ENCODE data around the gene LRPPRC.
"Not testable (repeated sequence)": the region's sequence is repeated elsewhere in the genome, so short reads cannot be mapped to it uniquely, and the experiment has no call there.

LRPPRC gene

DNA sequence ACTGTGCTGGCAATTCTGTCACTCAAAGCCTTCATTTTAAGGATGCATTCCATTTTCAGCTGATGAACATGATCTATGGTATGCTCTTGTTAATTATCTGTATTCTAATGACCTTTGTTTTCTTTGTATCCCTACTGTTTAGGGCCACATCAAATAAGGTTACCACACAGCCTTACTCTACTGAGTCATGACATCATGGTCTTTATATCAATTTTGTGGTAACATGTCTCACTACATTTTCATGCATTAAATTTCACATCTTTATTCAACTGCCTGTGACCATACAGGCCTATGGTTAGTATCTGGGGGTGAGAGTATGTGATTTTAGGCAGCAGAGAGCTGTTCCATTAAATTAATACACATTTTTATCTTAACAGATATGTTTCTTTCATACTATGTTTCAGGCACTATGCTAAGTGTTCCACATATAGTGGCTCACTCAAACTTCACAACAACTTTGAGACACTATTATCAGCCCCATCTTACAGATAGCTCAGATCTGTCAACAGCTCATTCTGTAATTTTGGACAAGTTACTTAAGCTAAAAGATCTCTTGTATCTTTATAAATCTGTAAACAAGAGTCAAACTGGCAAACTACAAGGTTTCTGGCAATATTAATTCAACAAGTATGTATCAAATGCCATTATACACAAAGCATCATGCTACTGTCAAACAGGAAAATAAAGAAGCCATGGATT is 18.0 kb downstream of the LRPPRC start:
- DNase-seq = no peak

DNA sequence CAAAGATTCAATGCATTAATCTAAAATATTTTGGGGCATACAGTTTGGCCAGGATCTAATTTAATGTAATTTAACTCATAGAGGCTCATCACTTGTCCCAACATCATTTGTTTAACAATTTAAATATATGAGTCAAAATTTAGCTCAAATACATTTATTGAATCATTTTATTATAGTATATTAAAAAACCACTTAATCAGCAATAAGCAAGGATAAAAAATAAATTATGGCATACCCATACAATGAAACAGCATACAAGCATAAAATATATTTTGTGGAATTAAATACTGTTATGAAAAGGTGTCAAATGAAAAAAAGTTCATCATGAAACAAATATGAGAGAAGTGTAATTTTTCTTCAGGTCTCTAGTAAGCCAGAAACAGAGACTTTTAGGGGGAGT is 34.9 kb downstream of the LRPPRC start:
- DNase-seq = no peak

DNA sequence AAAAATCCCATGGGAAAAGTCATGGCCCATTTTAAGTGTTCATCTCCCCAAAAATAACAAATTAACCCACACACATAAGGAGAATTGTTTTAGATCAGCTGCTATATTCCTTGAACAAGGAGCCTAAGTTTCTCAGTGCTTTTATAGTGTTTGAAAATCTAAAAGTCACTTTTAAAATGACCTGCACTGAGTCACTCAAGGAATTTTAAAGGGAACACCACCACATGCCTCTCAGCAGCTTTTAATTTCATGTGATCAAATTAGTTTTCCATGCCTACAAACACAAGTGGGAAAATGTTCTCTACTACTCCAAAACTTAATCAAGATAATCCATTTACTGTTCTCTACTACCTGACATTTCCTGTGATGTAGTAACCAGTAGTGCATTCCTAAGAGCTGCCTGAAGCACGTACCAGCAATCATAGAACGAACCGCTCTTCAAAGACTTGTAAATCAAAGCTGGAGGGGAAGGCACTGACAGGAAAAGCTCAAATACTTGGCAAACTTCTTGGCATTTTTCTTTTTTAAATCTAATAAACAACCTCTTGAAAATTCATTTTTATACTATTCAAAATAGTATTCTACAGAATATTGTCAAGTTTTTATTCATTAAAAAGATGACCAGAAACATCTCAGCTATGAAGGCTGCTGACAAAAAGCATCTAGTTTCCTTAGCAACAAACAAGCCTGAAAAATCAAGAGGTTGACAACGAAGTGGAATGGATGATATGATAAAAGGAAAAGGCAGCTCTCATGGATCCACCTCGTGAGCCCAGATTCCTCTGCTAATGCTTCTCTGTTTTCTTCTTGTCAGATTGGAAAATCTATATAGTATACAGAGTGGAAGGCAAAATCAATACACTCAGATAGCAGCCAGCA is 37.2 kb downstream of the LRPPRC start:
- no peak for DNase-seq

DNA sequence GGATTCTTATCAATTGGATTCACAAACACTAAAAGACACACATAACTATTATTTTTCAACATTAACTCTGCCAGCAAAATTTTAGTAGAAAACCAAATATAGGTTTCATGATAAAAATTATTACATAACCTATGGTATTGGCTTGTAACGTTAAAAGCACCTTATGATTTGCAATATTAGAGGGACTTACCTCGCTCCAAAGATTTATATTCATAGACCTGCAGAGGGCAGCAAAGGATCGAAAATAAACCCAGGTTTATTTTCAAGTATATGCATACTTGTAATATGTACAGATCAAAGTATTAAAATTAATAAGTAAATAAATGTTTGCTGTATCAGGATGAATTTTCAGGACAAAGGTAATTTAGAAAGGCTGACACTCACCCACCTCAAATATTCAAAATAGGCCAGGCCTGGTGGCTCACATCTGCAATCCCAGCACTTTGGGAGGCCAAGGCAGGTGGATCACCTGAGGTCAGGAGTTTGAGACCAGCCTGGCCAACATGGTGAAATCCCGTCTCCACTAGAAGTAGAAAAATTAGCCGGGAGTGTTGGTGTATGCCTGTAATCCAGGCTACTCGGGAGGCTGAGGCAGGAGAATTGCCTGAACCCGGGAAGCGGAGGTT is 45.3 kb downstream of the LRPPRC start:
- DNase-seq = no peak

DNA sequence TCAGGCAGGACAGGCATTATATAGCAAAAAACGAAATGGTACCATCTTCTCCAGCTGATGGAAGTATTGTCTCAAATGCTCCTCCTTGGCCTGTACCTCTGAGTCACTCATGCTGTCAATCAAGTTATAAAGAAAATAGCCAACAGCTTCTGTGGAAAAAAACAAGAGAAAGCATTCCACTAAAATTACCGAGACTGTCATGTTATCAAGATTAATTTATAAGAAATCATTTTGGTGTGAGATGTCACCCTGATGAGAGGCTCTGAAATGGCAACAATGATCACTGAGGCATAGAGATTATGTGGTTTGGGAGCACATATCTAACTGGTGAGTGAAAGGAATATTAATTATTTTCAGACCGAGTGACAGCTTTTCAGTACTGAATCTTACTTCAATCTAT is 47.4 kb downstream of the LRPPRC start:
- no peak for DNase-seq

DNA sequence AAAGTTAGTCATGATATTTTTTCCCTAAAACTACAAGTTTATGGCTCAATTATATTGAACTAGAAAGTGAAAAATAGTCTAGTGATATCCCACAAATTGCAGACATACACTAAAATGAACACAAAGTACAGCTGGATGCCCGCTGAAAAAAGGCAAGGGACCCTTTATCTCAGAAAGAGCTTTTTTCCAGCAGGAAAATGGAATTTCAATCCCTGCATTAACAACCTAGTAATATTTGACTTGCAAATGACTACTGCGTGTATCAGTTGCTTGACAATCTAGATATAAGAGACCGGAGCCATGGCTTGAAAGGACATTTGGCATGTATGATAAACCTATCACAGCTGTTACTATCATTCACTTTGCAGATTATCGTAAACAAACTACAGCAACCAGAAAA is 49.1 kb downstream of the LRPPRC start:
- no peak for DNase-seq

DNA sequence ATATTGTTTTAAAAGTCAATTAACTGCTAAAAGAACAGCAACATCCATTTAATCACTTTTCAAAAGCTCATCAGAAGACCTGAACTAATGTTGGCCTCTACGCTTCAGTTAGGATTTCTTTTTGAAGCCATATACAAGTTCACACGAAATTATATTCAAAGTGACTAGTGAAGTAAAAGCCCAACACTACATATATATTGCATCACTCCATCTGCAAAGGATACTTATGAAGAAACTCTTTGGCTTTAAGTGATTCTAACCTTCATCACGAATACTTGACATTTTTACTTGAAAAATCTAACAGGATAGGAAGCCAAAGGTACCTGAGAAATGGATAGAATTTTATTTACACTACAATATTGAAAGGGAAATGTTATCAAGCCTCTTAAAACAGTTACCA is 50.4 kb downstream of the LRPPRC start:
- no peak for DNase-seq

DNA sequence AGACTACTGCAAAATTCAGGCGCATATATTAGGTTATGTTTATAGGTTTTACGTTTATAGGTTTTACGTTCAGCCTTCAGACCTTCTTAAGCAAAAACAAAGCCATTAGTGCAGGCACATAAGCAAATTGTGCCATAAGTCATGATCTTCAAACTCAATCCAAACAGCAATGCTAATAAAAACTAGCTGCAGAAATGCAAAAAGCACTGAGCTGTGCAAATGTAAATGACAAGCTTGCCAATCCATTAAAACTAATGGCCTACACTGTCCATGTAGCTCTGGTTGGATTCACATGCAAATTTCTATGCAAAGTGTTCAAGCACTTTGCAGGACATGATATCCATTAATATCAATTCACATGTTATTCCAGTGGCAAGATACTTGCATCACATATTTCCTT is 50.9 kb downstream of the LRPPRC start:
- no peak for DNase-seq

DNA sequence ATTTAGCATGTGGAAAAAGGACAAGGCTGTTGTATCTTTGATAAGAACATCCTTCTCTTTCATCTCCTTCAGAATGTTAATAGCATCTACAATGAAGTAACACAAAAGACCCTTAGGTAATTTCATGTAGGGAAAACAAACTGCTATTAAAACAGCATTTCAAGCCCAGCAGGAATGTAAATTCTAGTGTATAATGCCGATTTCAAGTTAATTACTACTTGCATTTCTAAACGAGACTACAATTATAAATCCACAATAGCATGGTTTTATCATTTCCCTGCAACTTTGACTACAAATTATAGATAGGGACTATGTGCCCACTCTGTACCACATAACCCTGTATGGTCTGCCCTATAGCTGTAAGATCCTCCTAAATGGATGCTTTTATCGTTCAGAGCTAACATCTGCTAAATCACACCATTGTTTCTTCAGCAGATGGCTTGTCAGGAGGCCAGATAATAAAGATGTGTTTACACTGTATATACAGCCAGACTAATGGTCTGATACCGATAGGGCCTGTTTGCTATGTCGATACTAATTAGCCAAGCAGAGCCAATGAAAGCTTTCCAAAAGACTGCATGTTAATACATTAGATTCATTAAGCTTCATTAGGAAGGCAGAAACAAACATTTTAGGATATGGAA is 51.9 kb downstream of the LRPPRC start:
- no peak for DNase-seq

DNA sequence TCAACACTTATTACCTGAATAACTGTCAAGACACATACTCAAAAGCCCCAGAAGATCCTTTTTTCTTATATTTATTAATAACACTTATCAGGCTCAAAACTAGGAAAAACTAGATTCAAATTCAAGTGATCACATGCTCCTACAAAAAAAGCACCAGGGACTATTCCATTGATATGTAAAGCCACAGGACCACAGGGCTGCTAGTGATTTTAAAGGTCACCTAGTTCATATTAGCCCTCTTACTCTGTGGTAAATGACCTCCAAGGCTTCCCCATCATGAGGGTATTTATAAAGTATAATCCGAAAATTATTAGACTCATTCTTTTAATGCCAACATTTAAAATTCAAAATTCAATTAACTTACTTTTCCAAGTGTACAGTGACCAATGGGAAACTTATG is 52.5 kb downstream of the LRPPRC start:
- DNase-seq = no peak

DNA sequence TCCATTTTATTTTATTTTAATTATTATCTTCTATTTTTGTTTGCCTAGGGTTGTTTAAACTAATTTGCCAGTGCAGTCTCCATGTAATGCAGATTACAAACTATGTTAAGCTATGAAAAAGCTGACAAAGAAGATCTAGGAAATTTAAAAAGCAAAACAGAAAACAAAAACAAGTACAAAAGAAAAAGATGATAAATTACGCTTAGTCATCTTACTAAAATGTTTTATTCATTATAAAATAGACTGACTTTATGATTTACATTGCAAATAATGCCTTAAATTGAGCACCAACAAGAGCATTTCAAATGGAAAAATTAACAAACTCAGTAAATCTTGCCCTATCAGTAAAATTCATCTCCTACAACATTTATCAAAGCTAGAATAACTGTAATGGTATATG is 52.9 kb downstream of the LRPPRC start:
- DNase-seq = no peak

DNA sequence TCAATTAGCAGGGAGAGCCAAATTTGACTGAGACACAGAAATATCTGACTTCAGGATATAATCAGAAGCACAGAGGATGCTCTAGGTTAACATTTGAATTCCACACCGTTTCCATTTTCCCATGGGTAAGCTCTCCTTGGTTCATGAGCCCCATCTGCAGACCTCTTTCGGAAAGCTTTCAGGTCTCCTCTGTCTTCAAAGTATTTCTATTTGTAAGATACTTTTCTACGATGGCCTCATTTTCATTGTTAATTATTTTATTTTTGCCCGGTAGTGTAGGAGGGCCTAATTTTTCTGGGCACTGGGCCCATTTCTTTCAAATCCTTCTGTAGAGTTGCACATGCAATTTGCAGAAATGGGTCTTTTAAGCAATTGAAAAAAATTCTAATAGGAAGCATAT is 53.8 kb downstream of the LRPPRC start:
- no peak for DNase-seq

DNA sequence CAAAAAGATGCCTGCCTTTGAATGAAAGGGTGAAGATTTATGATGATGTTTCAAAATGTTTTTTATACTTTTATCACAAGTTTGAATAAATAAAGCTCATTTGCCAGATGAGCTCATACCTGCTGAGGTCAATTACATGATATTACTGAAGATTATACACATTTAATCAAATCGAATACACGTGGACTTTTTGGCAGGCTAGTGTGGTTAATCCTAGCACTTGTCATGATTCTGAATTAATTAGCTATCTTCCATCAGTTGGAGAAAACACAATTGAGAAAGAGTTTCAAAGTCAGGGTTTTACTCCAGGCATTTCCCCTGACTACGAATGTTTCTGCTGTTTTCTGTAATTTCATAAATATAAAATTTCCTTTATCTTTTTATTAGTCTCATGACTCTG is 54.4 kb downstream of the LRPPRC start:
- no peak for DNase-seq

DNA sequence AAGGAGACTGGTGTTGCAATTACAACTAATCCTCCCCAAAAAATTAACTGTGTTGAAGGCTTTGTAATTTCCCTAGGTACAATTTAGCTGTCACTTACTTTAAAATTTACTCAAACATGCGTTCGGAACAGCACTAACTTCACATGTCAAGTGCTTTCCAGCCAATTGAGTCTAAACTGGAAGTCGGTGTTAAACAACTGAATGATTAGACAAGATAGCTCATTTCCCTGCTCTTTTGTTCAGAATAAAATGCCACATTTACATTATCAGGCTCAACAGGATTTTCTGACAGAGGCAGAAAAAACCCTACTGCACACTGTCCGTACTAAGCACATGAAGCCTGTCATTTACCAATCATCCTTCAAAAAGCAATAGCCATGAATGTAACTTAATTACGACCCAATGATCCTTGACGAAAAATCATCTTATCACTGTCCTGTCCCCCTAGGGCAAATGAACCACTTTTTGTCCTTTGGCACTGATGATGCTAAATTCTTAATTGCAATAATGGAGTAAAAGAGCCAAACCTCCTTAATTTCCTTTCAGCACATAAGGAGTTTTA is 56.0 kb downstream of the LRPPRC start:
- no peak for DNase-seq

DNA sequence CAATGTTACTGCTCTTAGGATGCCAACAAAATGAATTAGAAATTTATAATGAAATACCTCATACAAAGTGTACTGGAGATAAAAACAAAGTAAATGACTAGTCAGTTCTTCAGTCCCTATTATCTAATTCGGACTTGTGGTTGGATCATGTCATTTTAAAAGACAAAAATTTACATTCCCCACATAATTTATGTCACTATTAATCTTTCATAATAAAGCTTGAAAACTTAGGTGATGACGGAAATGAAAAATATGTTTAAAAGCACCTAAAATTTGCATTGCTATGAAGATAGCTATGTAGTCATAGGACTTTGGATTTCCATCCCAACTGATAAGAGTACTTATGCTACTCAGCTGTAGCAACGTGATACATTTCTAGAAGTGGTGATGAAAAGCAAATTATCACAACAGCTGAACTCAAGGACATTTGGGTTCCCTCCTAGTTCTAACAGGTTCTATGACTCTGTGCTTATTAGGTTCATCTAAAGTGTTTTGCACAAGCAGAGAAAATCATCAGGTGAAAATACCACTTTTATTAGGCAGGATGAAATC is 58.4 kb downstream of the LRPPRC start:
- no peak for DNase-seq

DNA sequence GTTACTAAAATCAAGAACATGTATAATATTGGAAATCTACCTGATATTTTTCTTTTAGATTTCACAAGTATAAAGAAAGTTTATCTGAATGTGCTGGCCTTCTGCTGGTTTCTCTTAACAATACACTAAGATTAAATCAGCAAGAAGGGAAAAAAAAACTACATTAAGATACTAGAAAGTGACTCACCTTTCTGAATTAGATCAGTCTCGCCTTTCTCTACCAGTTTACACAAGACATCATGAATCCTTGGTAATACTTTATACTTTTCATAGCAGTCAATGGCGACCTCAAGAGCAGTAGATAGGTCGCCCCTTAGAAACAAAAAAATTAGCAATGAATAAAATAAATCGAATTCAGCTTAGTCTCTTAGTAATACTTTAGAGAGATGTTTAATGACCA is 61.2 kb downstream of the LRPPRC start:
- DNase-seq = no peak

DNA sequence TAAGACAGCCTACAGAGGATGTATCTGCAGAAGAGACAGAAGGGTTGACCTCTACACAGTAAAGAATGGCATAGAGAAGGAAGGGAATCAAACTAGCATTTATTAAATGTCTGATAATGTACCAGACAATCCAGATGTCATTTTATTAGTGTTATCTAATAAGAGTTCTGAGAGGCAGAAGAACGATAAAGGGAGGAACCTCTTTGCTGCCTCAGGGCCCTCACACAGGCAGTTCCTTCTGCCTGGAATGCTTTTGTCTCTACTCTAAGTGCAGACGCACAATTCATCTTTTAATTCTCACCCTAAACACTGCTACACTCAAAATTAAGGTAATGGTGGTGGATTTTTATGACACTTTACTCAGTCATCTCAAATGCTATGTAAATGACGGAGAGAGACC is 64.5 kb downstream of the LRPPRC start:
- no peak for DNase-seq

DNA sequence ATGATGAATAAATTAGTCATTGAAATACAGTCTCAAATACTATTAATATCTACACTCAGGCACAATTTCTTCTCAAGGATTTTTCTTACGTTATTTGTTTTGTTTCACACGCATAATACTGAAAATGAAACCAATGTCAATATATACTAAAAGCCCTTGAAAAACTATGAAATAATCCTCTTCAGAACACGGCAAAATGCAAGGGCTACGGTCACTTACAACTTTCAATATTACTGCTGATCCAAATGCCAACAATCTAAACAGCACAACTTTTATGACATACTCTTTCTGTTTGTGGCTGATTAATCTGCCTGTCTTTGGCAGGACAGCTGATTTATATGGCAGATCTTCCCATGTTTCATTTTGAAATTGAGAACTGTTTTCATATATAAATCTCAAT is 68.3 kb downstream of the LRPPRC start:
- no peak for DNase-seq

DNA sequence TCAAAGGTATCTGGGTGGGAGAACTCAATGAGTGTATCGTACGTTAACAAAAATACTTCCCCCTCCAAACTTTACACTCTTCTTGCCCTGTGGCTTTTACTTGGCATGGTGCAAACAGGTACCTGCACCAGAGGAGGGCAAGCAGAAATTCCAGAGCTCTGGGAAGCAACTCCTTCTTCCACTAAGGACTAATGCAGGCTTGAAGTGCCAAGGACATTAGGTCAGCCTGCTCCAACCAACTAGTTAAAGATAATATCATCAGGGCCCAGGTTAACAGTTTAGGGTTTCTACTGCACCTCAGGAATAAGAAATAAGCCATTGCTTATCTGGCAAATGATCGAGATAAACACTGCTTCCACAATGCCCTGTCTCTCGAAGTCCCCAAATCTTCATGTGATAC is 70.4 kb downstream of the LRPPRC start:
- no peak for DNase-seq

DNA sequence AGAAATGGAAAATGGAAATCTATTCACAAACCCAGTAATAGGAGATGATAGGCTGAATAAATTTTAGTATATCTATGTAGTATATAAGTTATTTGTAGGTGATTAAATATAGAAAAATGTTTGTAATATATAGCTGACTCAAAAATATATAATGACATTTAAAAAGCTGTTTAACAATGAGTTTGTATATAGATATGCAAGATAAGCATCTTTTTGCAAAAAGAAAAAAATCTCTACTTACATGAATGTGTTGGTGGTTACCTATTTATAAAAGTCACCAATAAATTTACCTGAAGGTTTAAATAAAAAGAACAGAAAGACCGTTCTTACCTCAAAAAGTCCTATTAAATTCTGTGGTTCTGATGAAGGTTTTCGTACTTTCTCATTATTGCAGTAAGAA is 71.3 kb downstream of the LRPPRC start:
- no peak for DNase-seq

DNA sequence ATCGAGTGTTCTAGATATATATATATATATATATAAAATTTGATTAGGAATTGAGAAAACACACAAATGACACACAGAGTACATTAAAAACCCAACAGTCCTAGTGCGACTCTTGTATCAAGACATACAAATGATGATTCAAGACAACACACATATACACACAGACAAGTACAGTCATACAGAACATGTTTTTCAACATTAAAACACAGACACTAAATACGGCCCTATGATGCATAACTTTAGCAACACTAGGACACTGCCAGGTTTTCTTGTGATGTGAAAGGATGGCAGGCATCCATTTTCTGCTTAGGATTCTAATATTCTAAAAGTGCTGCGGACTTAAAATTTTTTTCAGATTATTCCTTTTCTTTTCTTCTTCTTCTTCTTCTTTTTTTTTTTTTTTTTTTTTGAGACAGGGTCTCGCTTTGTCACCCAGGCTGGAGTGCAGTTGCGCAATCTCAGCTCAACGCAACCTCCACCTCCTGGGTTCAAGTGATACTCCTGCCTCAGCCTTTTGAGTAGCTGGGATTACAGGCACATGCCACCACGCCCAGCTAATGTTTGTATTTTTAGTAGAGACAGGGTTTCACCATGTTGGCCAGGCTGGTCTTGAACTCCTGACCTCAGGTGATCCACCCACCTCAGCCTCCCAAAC is 84.5 kb downstream of the LRPPRC start:
- not testable (repeated sequence) for DNase-seq

DNA sequence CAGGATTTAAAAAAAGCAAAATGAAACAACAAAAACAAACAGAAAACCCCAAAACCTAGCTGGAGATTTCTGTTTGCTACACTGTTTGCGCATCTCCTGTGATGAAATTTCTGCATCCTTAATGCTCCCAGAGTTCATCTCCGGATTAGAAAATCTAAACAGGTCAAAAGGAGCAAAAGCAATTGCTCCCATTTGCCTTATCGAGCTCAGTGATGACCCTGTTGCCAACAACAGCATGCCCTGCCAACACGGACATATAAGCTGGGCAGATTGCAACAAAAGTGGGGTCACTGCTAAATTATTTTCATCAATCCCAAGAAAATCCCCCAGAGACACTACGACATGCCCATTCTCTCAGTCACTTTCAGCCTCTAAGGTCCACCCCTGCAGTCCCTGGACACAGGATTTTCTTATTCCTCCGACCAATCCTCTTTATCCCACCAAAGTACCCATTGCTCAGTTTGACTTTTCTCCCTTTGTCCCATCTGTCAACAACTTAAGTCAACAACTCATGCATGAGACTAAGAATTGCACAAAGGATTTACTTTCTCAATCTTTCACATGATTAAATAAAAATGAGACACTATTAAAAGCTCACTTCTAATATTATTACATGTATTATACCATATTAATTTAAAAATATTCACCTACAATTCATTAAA is 89.2 kb downstream of the LRPPRC start:
- DNase-seq = no peak

Measured in stimulated activated CD4-positive, alpha-beta T cell treated with anti-CD3 and anti-CD28 coated beads, Interleukin-12 subunit alpha, Interleukin-12 subunit beta, amount 100 ng/mL, for 4 hours (primary cell).